A549 (cell line): Measurements from ENCODE around the gene POLR2E. TPM values are rescaled to one million over a fixed set of nuclear protein-coding genes. Genes with fewer than 3 reads are reported as not detected.

Experiments used
- ATAC-seq, 2 experiments: fragments of 200-7000 bp in 1 of 2; fragments of >200 bp in 1 of 2; cut with Nextera tagmentation in 1 of 2; cut with Tn5 transposase in 1 of 2; 3 replicates each; pipeline versions ENCODE4 v1.8.0 to v1.9.1; 2018 to 2020; ENCODE audit warnings: mild to moderate bottlenecking in 1 of 2, moderate library complexity in 1 of 2
- CTCF ChIA-PET: fragments of 300-600 bp; sonication (Branson Sonifier 250); formaldehyde crosslinking; extraction: SDS; loops from one replicate; lab custom pipeline; 2021; ENCODE audit warnings: antibody characterized with exemption, inconsistent platforms; lab: Yijun Ruan, JAX
- POLR2A ChIA-PET: fragments of 350-600 bp; formaldehyde crosslinking; extraction: SDS; loops from one replicate; lab custom pipeline; 2021; ENCODE audit warnings: antibody characterized with exemption, inconsistent platforms; lab: Yijun Ruan, JAX
- DNase-seq, 2 experiments: peaks; one replicate each; pipeline versions ENCODE4 v3.0.0 to v3.0.0-alpha.2; 2011 to 2016; ENCODE audit warnings: low read depth in 1 of 2, low spot score in 1 of 2
- FAIRE-seq: peaks from 2 replicates; lab custom pipeline; 2011; peaks lifted over from hg19 to GRCh38; lab: Jason Lieb, UNC
- H3K27ac ChIP-seq, 2 experiments: fragments of >200 bp; sonication (Bioruptor Twin); formaldehyde crosslinking; 3 replicates each; pipeline ENCODE4 v1.5.1; 2016 to 2017
- H3K4me1 ChIP-seq: fragments of >200 bp; sonication (Bioruptor Twin); formaldehyde crosslinking; 3 replicates; pipeline ENCODE4 v1.6.1; 2016
- H3K4me2 ChIP-seq: fragments of >200 bp; sonication (Bioruptor Twin); formaldehyde crosslinking; 3 replicates; pipeline ENCODE4 v1.6.1; 2016
- H3K4me3 ChIP-seq: fragments of >200 bp; sonication (Bioruptor Twin); formaldehyde crosslinking; 3 replicates; pipeline ENCODE4 v1.5.1; 2016
- H3K9me3 ChIP-seq: fragments of >200 bp; sonication (Bioruptor Twin); formaldehyde crosslinking; 3 replicates; pipeline ENCODE4 v1.6.1; 2016
- BHLHE40 ChIP-seq: IDR thresholded peaks from 2 replicates; pipeline ENCODE4 v1.6.1; 2012; ENCODE audit warnings: low read depth, low read length, inconsistent platforms
- CEBPB ChIP-seq, 2 experiments: fragments of >200 bp in 1 of 2; sonication (Bioruptor Twin) in 1 of 2; formaldehyde crosslinking in 1 of 2; IDR thresholded peaks; 2 replicates each; pipeline ENCODE4 v1.6.1; 2012 to 2016
- CHD4 ChIP-seq: fragments of 200-600 bp; sonication (generic); IDR thresholded peaks from 2 replicates; pipeline ENCODE4 v1.6.1; 2016; ENCODE audit warnings: antibody characterized with exemption, mild to moderate bottlenecking, borderline replicate concordance
- EHMT2 ChIP-seq: fragments of 200-600 bp; sonication (generic); IDR thresholded peaks from 2 replicates; pipeline ENCODE4 v1.6.1; 2016; ENCODE audit warnings: antibody characterized with exemption, low read depth, mild to moderate bottlenecking, moderate library complexity
- FOSB ChIP-seq: fragments of 250-450 bp; sonication (Bioruptor Pico); IDR thresholded peaks from 2 replicates; pipeline ENCODE4 v1.5.0; 2020; ENCODE audit warnings: mild to moderate bottlenecking, moderate library complexity
- FOXS1 ChIP-seq: fragments of 250-450 bp; sonication (Bioruptor Pico); IDR thresholded peaks from 2 replicates; pipeline ENCODE4 v1.5.0; 2020; ENCODE audit warnings: mild to moderate bottlenecking, moderate library complexity
- GATA3 ChIP-seq: IDR thresholded peaks from 2 replicates; pipeline ENCODE4 v1.6.1; 2012; ENCODE audit warnings: borderline replicate concordance
- HOXA7 ChIP-seq: fragments of 250-450 bp; sonication (Bioruptor Pico); IDR thresholded peaks from 2 replicates; pipeline ENCODE4 v1.5.0; 2020; ENCODE audit warnings: mild to moderate bottlenecking, moderate library complexity
- HOXB13 ChIP-seq: fragments of 250-450 bp; sonication (Bioruptor Pico); IDR thresholded peaks from 2 replicates; pipeline ENCODE4 v1.5.0; 2020; ENCODE audit warnings: low read depth, mild to moderate bottlenecking, moderate library complexity
- JUNB ChIP-seq: fragments of >200 bp; sonication (Bioruptor Twin); formaldehyde crosslinking; IDR thresholded peaks from 2 replicates; pipeline ENCODE4 v1.6.1; 2016
- KDM1A ChIP-seq: fragments of 200-600 bp; sonication (generic); IDR thresholded peaks from 2 replicates; pipeline ENCODE4 v1.6.1; 2016; ENCODE audit warnings: low read depth, mild to moderate bottlenecking
- KDM5A ChIP-seq: fragments of 200-600 bp; sonication (generic); IDR thresholded peaks from 2 replicates; pipeline ENCODE4 v1.6.1; 2016; ENCODE audit warnings: antibody characterized with exemption, mild to moderate bottlenecking
- MAFK ChIP-seq: fragments of 450-650 bp; IDR thresholded peaks from 2 replicates; pipeline ENCODE4 v1.6.1; 2014; ENCODE audit not compliant: partially characterized antibody
- PHF8 ChIP-seq: fragments of 200-600 bp; sonication (generic); IDR thresholded peaks from 2 replicates; pipeline ENCODE4 v1.6.1; 2016; ENCODE audit warnings: low read depth, mild to moderate bottlenecking, antibody characterized with exemption, moderate library complexity, borderline replicate concordance
- POLR2A ChIP-seq: IDR thresholded peaks from 2 replicates; pipeline ENCODE4 v1.6.1; 2012; ENCODE audit warnings: mild to moderate bottlenecking, low read length
- RAD21 ChIP-seq, 2 experiments: fragments of >200 bp in 1 of 2; sonication (Bioruptor Twin) in 1 of 2; formaldehyde crosslinking in 1 of 2; IDR thresholded peaks in 1 of 2; conservative IDR thresholded peaks in 1 of 2; 2 replicates in 1 of 2; 3 replicates in 1 of 2; pipeline ENCODE4 v1.6.1; 2012 to 2018; ENCODE audit warnings: inconsistent platforms in 1 of 2
- RARB ChIP-seq: fragments of 250-450 bp; sonication (Bioruptor Pico); IDR thresholded peaks from 2 replicates; pipeline ENCODE4 v1.8.0; 2021; ENCODE audit warnings: mild to moderate bottlenecking, moderate library complexity
- RCOR1 ChIP-seq: fragments of 150-350 bp; IDR thresholded peaks from 2 replicates; pipeline ENCODE4 v1.6.1; 2014; ENCODE audit warnings: antibody characterized with exemption, low read length, low read depth
- RNF2 ChIP-seq: fragments of 200-600 bp; sonication (generic); IDR thresholded peaks from 2 replicates; pipeline ENCODE4 v1.6.1; 2016; ENCODE audit warnings: low read depth, mild to moderate bottlenecking, antibody characterized with exemption, moderate library complexity, borderline replicate concordance
- SREBF2 ChIP-seq: fragments of 450-650 bp; IDR thresholded peaks from 2 replicates; pipeline ENCODE4 v1.6.1; 2014; ENCODE audit warnings: mild to moderate bottlenecking, moderate library complexity
- TFCP2L1 ChIP-seq: fragments of 250-450 bp; sonication (Bioruptor Pico); IDR thresholded peaks from 2 replicates; pipeline ENCODE4 v1.5.0; 2021; ENCODE audit warnings: mild to moderate bottlenecking
- TP53 ChIP-seq: fragments of 250-450 bp; sonication (Bioruptor Pico); IDR thresholded peaks from 2 replicates; pipeline ENCODE4 v1.5.0; 2021; ENCODE audit warnings: mild to moderate bottlenecking, moderate library complexity
- ZC3H11A ChIP-seq: fragments of 450-650 bp; IDR thresholded peaks from 2 replicates; pipeline ENCODE4 v1.6.1; 2014; ENCODE audit warnings: antibody characterized with exemption, mild to moderate bottlenecking
- ZFP36 ChIP-seq: fragments of 450-650 bp; IDR thresholded peaks from 2 replicates; pipeline ENCODE4 v1.6.1; 2014; ENCODE audit warnings: borderline replicate concordance; ENCODE audit not compliant: partially characterized antibody
- ZNF302 ChIP-seq: fragments of 250-450 bp; sonication (Bioruptor Pico); IDR thresholded peaks from 2 replicates; pipeline ENCODE4 v1.9.0; 2021; ENCODE audit warnings: inconsistent platforms, mild to moderate bottlenecking, moderate library complexity
- ZSCAN20 ChIP-seq: fragments of 250-450 bp; sonication (Bioruptor Pico); IDR thresholded peaks from 2 replicates; pipeline ENCODE4 v1.8.0; 2022; ENCODE audit warnings: mild to moderate bottlenecking, moderate library complexity
- WGBS: methylation state at CpG from one replicate; pipeline ENCODE4 v1.1.6; 2017; ENCODE audit errors: missing lambda C conversion rate; 5-methylcytosine and 5-hydroxymethylcytosine counted together
- polyA minus RNA-seq: library from RNA; depleted of rRNA, polyadenylated mRNA; stranded (reverse); fragments of >200 nt; gene quantifications from 2 replicates; pipeline ENCODE4 v1.2.3, GENCODE V29; 2011; rRNA and poly(A)+ RNA removed
- polyA plus RNA-seq, 4 experiments: library from polyadenylated mRNA; depleted of rRNA in 3 of 4; stranded (reverse); fragments of >200 nt; fragmentation: RNase III in 1 of 4; extraction: RNeasy Plus Mini Kit Qiagen cat#74134 plus additional on column Dnase treatment in 1 of 4; gene quantifications; 2 replicates in 3 of 4; 3 replicates in 1 of 4; pipeline ENCODE4 v1.2.3, GENCODE V29; 2011 to 2017
- TF ChIP-seq, protein P1 (sequence below): fragments of 250-450 bp; sonication (Bioruptor Pico); IDR thresholded peaks from 2 replicates; pipeline ENCODE4 v1.5.0; 2021; ENCODE audit warnings: mild to moderate bottlenecking, moderate library complexity, borderline replicate concordance
- TF ChIP-seq, protein P2 (sequence below): IDR thresholded peaks from 2 replicates; pipeline ENCODE4 v1.6.1; 2012
- TF ChIP-seq, protein P3 (sequence below): fragments of 200-600 bp; sonication (generic); IDR thresholded peaks from 2 replicates; pipeline ENCODE4 v1.6.1; 2016; ENCODE audit warnings: antibody characterized with exemption, mild to moderate bottlenecking, moderate library complexity
- TF ChIP-seq, protein P4 (sequence below): fragments of >200 bp; sonication (Bioruptor Twin); formaldehyde crosslinking; IDR thresholded peaks from 3 replicates; pipeline ENCODE4 v1.6.1; 2016
- TF ChIP-seq, protein P5 (sequence below): fragments of >200 bp; sonication (Bioruptor Twin); formaldehyde crosslinking; IDR thresholded peaks from 2 replicates; pipeline ENCODE4 v1.6.1; 2016
- TF ChIP-seq, protein P6 (sequence below): IDR thresholded peaks from 2 replicates; pipeline ENCODE4 v1.6.1; 2012

The POLR2E gene
- polyA plus RNA-seq (2011; rRNA removed), result 81.0 and 99.6 TPM in 2 replicates
- polyA plus RNA-seq (2012; cell fraction: cytosol; rRNA removed), result 346 and 402 TPM in 2 replicates
- 288 and 337 TPM in 2 replicates for polyA plus RNA-seq (2012; cell fraction: nucleus; rRNA removed)
- polyA plus RNA-seq (2017; fragmentation: RNase III; extraction: RNeasy Plus Mini Kit Qiagen cat#74134 plus additional on column Dnase treatment), result 170 to 181 TPM (median 172 TPM) in 3 replicates
- polyA minus RNA-seq, result 102 and 159 TPM in 2 replicates

DNA sequence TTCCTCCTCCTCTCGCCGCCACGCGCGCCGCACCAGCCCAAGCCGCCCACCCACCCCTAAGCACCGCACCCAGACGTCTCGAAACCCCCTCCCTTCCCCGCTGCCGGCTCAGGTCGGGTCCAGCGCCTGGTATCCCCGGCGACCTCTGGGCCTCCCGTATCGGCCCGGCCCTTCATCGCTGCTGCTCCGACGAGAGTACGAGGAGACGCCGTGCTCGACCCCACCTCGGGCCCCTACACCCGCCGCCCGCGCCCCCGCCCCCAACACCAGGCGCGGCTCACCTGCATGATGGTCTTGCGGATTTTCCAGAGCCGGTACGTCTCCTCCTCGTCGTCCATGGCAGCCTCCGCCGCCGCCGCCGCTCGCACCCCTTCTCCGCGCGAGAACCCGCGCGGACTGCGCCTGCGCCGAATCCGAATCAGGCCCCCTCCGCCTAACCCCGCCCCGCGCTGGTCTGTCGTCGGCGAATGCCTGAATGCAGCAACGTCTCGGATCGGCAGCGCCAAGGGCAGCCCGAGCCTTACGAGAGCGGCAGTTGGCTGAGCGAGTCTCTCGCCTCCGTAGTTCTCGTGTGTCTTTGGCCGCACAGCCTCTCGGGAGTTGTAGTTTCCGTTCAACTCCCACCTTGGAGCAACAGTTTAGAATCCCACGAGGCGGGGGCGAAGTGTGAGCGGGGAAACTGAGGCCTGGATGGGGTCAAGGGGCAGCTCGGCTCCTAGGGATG lies at the start of gene POLR2E:
Gene POLR2E (minus strand): TSS at position 398 of the 724 bp plus-strand sequence. CDS start 60 bp downstream, at position 338.
- 1% methylated on average over 10 of the region's 81 CpGs for WGBS
- H3K9me3 ChIP-seq, result peaks cover 9% of the 10 kb centered on the region; the same call in 2 of the 3 replicates
- FAIRE-seq, result peak; percentile 72
- DNase-seq, result peak; percentile 79 to 97
- POLR2A ChIA-PET, result interaction anchor here (0.6 to 1.3 kb wide), 5 partner anchors 9 to 20 kb away, joined by 3 to 6 read pairs (median 4); partner anchors contain the start of gene GPX4
- H3K27ac ChIP-seq, result peak within 1 kb of the TSS; percentile 84 to 97
- peak within 1 kb of the TSS; percentile 80 for H3K4me3 ChIP-seq
- H3K4me2 ChIP-seq, result peak within 1 kb of the TSS; percentile 93
- peaks cover 34% of the 10 kb centered on the region for H3K4me1 ChIP-seq
- peak; percentile 91 to 93 for ATAC-seq
- CTCF ChIA-PET, result interaction anchor here (1.4 to 2.5 kb wide), 3 partner anchors 19 to 172 kb away, joined by 3 to 10 read pairs (median 3); no protein-coding TSS in a partner anchor
- TF ChIP-seq FOXS1 (CRISPR knock-in tag), result no peak
- TF ChIP-seq GATA3, result 0 out of 2 replicates have a peak, but pooled peaks have one; percentile 13
- TF ChIP-seq, protein P1, sequence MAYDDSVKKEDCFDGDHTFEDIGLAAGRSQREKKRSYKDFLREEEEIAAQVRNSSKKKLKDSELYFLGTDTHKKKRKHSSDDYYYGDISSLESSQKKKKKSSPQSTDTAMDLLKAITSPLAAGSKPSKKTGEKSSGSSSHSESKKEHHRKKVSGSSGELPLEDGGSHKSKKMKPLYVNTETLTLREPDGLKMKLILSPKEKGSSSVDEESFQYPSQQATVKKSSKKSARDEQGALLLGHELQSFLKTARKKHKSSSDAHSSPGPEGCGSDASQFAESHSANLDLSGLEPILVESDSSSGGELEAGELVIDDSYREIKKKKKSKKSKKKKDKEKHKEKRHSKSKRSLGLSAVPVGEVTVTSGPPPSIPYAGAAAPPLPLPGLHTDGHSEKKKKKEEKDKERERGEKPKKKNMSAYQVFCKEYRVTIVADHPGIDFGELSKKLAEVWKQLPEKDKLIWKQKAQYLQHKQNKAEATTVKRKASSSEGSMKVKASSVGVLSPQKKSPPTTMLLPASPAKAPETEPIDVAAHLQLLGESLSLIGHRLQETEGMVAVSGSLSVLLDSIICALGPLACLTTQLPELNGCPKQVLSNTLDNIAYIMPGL, result no peak
- no peak for TF ChIP-seq ZFP36
- no peak for TF ChIP-seq ZNF302 (CRISPR knock-in tag)
- TF ChIP-seq KDM1A, result no peak
- no peak for TF ChIP-seq CHD4
- TF ChIP-seq RCOR1, result no peak
- TF ChIP-seq, protein P2, sequence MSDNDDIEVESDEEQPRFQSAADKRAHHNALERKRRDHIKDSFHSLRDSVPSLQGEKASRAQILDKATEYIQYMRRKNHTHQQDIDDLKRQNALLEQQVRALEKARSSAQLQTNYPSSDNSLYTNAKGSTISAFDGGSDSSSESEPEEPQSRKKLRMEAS, result peak; percentile 63
- TF ChIP-seq, protein P3, sequence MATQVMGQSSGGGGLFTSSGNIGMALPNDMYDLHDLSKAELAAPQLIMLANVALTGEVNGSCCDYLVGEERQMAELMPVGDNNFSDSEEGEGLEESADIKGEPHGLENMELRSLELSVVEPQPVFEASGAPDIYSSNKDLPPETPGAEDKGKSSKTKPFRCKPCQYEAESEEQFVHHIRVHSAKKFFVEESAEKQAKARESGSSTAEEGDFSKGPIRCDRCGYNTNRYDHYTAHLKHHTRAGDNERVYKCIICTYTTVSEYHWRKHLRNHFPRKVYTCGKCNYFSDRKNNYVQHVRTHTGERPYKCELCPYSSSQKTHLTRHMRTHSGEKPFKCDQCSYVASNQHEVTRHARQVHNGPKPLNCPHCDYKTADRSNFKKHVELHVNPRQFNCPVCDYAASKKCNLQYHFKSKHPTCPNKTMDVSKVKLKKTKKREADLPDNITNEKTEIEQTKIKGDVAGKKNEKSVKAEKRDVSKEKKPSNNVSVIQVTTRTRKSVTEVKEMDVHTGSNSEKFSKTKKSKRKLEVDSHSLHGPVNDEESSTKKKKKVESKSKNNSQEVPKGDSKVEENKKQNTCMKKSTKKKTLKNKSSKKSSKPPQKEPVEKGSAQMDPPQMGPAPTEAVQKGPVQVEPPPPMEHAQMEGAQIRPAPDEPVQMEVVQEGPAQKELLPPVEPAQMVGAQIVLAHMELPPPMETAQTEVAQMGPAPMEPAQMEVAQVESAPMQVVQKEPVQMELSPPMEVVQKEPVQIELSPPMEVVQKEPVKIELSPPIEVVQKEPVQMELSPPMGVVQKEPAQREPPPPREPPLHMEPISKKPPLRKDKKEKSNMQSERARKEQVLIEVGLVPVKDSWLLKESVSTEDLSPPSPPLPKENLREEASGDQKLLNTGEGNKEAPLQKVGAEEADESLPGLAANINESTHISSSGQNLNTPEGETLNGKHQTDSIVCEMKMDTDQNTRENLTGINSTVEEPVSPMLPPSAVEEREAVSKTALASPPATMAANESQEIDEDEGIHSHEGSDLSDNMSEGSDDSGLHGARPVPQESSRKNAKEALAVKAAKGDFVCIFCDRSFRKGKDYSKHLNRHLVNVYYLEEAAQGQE, result peak; percentile 81
- TF ChIP-seq JUNB, result no peak
- TF ChIP-seq BHLHE40, result no peak
- no peak for TF ChIP-seq MAFK
- TF ChIP-seq RNF2, result no peak
- no peak for TF ChIP-seq RAD21 (conservative IDR thresholded peaks at IDR 0.05 in 1 of 2, IDR thresholded peaks at IDR 0.05 in 1 of 2)
- TF ChIP-seq POLR2A, result peak; percentile 83
- TF ChIP-seq, protein P4, sequence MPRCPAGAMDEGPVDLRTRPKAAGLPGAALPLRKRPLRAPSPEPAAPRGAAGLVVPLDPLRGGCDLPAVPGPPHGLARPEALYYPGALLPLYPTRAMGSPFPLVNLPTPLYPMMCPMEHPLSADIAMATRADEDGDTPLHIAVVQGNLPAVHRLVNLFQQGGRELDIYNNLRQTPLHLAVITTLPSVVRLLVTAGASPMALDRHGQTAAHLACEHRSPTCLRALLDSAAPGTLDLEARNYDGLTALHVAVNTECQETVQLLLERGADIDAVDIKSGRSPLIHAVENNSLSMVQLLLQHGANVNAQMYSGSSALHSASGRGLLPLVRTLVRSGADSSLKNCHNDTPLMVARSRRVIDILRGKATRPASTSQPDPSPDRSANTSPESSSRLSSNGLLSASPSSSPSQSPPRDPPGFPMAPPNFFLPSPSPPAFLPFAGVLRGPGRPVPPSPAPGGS, result 0 out of 3 replicates have a peak, but pooled peaks have one; percentile 26
- TF ChIP-seq, protein P5, sequence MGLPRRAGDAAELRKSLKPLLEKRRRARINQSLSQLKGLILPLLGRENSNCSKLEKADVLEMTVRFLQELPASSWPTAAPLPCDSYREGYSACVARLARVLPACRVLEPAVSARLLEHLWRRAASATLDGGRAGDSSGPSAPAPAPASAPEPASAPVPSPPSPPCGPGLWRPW, result no peak
- TF ChIP-seq KDM5A, result no peak
- TF ChIP-seq RARB (CRISPR knock-in tag), result no peak
- no peak for TF ChIP-seq EHMT2
- no peak for TF ChIP-seq HOXB13 (CRISPR knock-in tag)
- TF ChIP-seq ZC3H11A, result no peak
- TF ChIP-seq PHF8, result no peak
- TF ChIP-seq CEBPB (IDR thresholded peaks at IDR 0.05), result no peak
- TF ChIP-seq HOXA7 (CRISPR knock-in tag), result no peak
- no peak for TF ChIP-seq ZSCAN20
- TF ChIP-seq SREBF2, result no peak
- TF ChIP-seq, protein P6, sequence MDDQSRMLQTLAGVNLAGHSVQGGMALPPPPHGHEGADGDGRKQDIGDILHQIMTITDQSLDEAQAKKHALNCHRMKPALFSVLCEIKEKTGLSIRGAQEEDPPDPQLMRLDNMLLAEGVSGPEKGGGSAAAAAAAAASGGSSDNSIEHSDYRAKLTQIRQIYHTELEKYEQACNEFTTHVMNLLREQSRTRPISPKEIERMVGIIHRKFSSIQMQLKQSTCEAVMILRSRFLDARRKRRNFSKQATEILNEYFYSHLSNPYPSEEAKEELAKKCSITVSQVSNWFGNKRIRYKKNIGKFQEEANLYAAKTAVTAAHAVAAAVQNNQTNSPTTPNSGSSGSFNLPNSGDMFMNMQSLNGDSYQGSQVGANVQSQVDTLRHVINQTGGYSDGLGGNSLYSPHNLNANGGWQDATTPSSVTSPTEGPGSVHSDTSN, result no peak
- TF ChIP-seq TFCP2L1 (CRISPR knock-in tag), result no peak
- TF ChIP-seq FOSB (CRISPR knock-in tag), result no peak
- no peak for TF ChIP-seq TP53 (CRISPR knock-in tag)
